Liver (tissue), 9 donors: ENCODE data around the gene OBP2A. TPM values are rescaled to one million over a fixed set of nuclear protein-coding genes. Genes with fewer than 3 reads are reported as not detected.

Experiments used
- DNase-seq: peaks from one replicate; pipeline ENCODE4 v3.0.0-alpha.2; 2017; ENCODE audit warnings: low spot score
- H3K27ac ChIP-seq, 2 donors: one replicate each; pipeline ENCODE4 v1.7.0; 2013; ENCODE audit warnings: inconsistent platforms in 2 of 2, low read length in 2 of 2, control low read depth in 1 of 2, low read depth in 1 of 2, mild to moderate bottlenecking in 1 of 2
- H3K27me3 ChIP-seq, 4 donors: one replicate each; pipeline versions ENCODE4 v1.6.1 to v1.7.0; 2013; ENCODE audit warnings: low read length in 3 of 4, inconsistent platforms in 1 of 4, mild to moderate bottlenecking in 1 of 4, moderate library complexity in 1 of 4; ENCODE audit not compliant: control insufficient read depth in 4 of 4, insufficient read depth in 4 of 4
- H3K36me3 ChIP-seq, 4 donors: one replicate each; pipeline versions ENCODE4 v1.6.1 to v1.7.0; 2013; ENCODE audit warnings: low read length in 3 of 4, mild to moderate bottlenecking in 3 of 4, low read depth in 1 of 4, moderate library complexity in 1 of 4; ENCODE audit not compliant: control insufficient read depth in 4 of 4, insufficient read depth in 3 of 4
- H3K4me1 ChIP-seq, 4 donors: one replicate each; pipeline versions ENCODE4 v1.6.1 to v1.7.0; 2013; ENCODE audit warnings: low read length in 3 of 4, mild to moderate bottlenecking in 3 of 4, moderate library complexity in 1 of 4; ENCODE audit not compliant: control insufficient read depth in 4 of 4, insufficient read depth in 4 of 4
- H3K4me3 ChIP-seq, 3 donors: one replicate each; pipeline versions ENCODE4 v1.6.1 to v1.7.0; 2013; ENCODE audit warnings: low read length in 3 of 3, control low read depth in 1 of 3, low read depth in 1 of 3, mild to moderate bottlenecking in 1 of 3
- H3K9ac ChIP-seq, 2 donors: one replicate each; pipeline ENCODE4 v1.7.0; 2013; ENCODE audit warnings: low read length in 2 of 2, mild to moderate bottlenecking in 2 of 2, moderate library complexity in 2 of 2, control low read depth in 1 of 2, low read depth in 1 of 2
- H3K9me3 ChIP-seq, 4 donors: one replicate each; pipeline versions ENCODE4 v1.6.1 to v1.7.0; 2013; ENCODE audit warnings: low read length in 3 of 4; ENCODE audit not compliant: control insufficient read depth in 4 of 4
- EGR1 ChIP-seq, 2 donors: IDR thresholded peaks; 2 replicates each; pipeline ENCODE4 v1.6.1; 2016 to 2018; ENCODE audit warnings: antibody characterized with exemption in 2 of 2, low read depth in 2 of 2
- FOXA1 ChIP-seq: IDR thresholded peaks from 2 replicates; pipeline ENCODE4 v1.6.1; 2016; ENCODE audit warnings: antibody characterized with exemption
- FOXA2 ChIP-seq: IDR thresholded peaks from 2 replicates; pipeline ENCODE4 v1.6.1; 2016; ENCODE audit warnings: antibody characterized with exemption
- GABPA ChIP-seq, 2 donors: IDR thresholded peaks in 1 of 2; conservative IDR thresholded peaks in 1 of 2; 2 replicates each; pipeline ENCODE4 v1.6.1; 2016; ENCODE audit warnings: antibody characterized with exemption in 2 of 2, mild to moderate bottlenecking in 1 of 2, moderate library complexity in 1 of 2
- HNF4A ChIP-seq, 2 donors: conservative IDR thresholded peaks; 2 replicates each; pipeline ENCODE4 v1.6.1; 2016; ENCODE audit warnings: antibody characterized with exemption in 2 of 2, mild to moderate bottlenecking in 2 of 2
- HNF4G ChIP-seq: IDR thresholded peaks from 2 replicates; pipeline ENCODE4 v1.6.1; 2016; ENCODE audit warnings: antibody characterized with exemption
- JUND ChIP-seq, 2 donors: IDR thresholded peaks; 2 replicates each; pipeline ENCODE4 v1.6.1; 2016; ENCODE audit warnings: antibody characterized with exemption in 2 of 2
- NR2F2 ChIP-seq: IDR thresholded peaks from 2 replicates; pipeline ENCODE4 v1.6.1; 2016; ENCODE audit warnings: antibody characterized with exemption
- RAD21 ChIP-seq, 2 donors: IDR thresholded peaks; 2 replicates each; pipeline ENCODE4 v1.6.1; 2016; ENCODE audit warnings: antibody characterized with exemption in 2 of 2, mild to moderate bottlenecking in 2 of 2
- RXRA ChIP-seq, 2 donors: IDR thresholded peaks; 2 replicates each; pipeline ENCODE4 v1.6.1; 2017 to 2018; ENCODE audit warnings: antibody characterized with exemption in 2 of 2, mild to moderate bottlenecking in 1 of 2
- SP1 ChIP-seq: IDR thresholded peaks from 2 replicates; pipeline ENCODE4 v1.6.1; 2018; ENCODE audit warnings: antibody characterized with exemption, mild to moderate bottlenecking
- TAF1 ChIP-seq: conservative IDR thresholded peaks from 2 replicates; pipeline ENCODE4 v1.6.1; 2016; ENCODE audit warnings: antibody characterized with exemption, mild to moderate bottlenecking
- YY1 ChIP-seq: IDR thresholded peaks from 2 replicates; pipeline ENCODE4 v1.6.1; 2016; ENCODE audit warnings: antibody characterized with exemption, mild to moderate bottlenecking
- WGBS: extraction: QIAGEN DNeasy Blood & Tissue Kit; methylation state at CpG from one replicate; pipeline ENCODE4 v1.1.7; 2013; 5-methylcytosine and 5-hydroxymethylcytosine counted together
- polyA plus RNA-seq, 2 donors: library from polyadenylated mRNA; stranded (reverse) in 1 of 2; unstranded in 1 of 2; fragments of 200-250 nt in 1 of 2; fragments of >200 nt in 1 of 2; fragmentation: Nextera tagmentation in 1 of 2; extraction: Ambion mirVana in 1 of 2; gene quantifications; one replicate each; pipeline versions ENCODE4 v1.2.1 to v1.2.3, GENCODE V29; 2013 to 2015
- total RNA-seq, 2 donors: library from RNA; depleted of rRNA; stranded (reverse); fragments of >200 nt; gene quantifications; one replicate each; pipeline ENCODE4 v1.2.3, GENCODE V29; 2014
- TF ChIP-seq, protein P1 (sequence below): IDR thresholded peaks from 2 replicates; pipeline ENCODE4 v1.6.1; 2016; ENCODE audit warnings: antibody characterized with exemption
- TF ChIP-seq, protein P2 (sequence below): IDR thresholded peaks from 2 replicates; pipeline ENCODE4 v1.6.1; 2016; ENCODE audit warnings: antibody characterized with exemption, mild to moderate bottlenecking
- TF ChIP-seq, protein P3 (sequence below): IDR thresholded peaks from 2 replicates; pipeline ENCODE4 v1.6.1; 2016; ENCODE audit warnings: antibody characterized with exemption
- TF ChIP-seq, protein P4 (sequence below): IDR thresholded peaks from 2 replicates; pipeline ENCODE4 v1.6.1; 2016; ENCODE audit warnings: antibody characterized with exemption
- TF ChIP-seq, protein P5 (sequence below): fragments of 150-350 bp; IDR thresholded peaks from 2 replicates; pipeline ENCODE4 v1.5.1; 2017; ENCODE audit warnings: improper control_type of control experiment, low read depth, low read length; ENCODE audit not compliant: missing input control
- donor health status: healthy.
- donor health status: healthy.
- donor health status: healthy.
- donor health status: healthy.
- donor health status: healthy.

The OBP2A gene
- total and polyA plus RNA-seq, 4 donors, result not detected

DNA sequence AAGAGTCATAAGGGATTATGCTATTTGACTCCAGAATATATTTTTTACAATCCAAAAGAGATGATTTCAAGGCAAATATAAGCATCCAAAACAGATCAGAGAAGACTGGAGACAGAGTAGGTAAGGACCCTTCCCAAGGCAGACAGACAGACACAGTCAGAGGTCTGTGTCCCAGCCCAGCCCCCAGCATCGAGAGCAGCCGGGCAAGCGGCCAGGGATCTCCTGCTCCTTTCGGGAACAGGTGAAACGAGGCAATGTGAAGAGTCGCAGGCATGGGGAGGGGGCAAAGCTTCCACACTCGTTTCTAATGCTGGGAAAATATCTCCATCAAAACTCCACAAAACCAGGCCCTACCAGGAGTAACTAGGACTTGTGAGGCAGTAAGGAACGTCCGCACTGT, 21.4 kb downstream of the OBP2A start:
- Histone ChIP-seq H3K9ac (no peak overlapping the region), H3K36me3 (no peaks in the 10 kb centered on the region), H3K4me3 (no peak overlapping the region), H3K4me1 (no peaks in the 10 kb centered on the region), H3K27me3 (peaks cover 0 to 10% (median 0%) of the 10 kb centered on the region in 4 donors), H3K9me3 (peaks cover 0 to under 1% (median 0%) of the 10 kb centered on the region in 4 donors), H3K27ac (no peak overlapping the region)
- WGBS, result 55% methylated on average over 9 of the region's 9 CpGs
- no peak for DNase-seq
- TF ChIP-seq, protein P1, sequence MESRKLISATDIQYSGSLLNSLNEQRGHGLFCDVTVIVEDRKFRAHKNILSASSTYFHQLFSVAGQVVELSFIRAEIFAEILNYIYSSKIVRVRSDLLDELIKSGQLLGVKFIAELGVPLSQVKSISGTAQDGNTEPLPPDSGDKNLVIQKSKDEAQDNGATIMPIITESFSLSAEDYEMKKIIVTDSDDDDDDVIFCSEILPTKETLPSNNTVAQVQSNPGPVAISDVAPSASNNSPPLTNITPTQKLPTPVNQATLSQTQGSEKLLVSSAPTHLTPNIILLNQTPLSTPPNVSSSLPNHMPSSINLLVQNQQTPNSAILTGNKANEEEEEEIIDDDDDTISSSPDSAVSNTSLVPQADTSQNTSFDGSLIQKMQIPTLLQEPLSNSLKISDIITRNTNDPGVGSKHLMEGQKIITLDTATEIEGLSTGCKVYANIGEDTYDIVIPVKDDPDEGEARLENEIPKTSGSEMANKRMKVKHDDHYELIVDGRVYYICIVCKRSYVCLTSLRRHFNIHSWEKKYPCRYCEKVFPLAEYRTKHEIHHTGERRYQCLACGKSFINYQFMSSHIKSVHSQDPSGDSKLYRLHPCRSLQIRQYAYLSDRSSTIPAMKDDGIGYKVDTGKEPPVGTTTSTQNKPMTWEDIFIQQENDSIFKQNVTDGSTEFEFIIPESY, result no peak
- TF ChIP-seq, protein P2, sequence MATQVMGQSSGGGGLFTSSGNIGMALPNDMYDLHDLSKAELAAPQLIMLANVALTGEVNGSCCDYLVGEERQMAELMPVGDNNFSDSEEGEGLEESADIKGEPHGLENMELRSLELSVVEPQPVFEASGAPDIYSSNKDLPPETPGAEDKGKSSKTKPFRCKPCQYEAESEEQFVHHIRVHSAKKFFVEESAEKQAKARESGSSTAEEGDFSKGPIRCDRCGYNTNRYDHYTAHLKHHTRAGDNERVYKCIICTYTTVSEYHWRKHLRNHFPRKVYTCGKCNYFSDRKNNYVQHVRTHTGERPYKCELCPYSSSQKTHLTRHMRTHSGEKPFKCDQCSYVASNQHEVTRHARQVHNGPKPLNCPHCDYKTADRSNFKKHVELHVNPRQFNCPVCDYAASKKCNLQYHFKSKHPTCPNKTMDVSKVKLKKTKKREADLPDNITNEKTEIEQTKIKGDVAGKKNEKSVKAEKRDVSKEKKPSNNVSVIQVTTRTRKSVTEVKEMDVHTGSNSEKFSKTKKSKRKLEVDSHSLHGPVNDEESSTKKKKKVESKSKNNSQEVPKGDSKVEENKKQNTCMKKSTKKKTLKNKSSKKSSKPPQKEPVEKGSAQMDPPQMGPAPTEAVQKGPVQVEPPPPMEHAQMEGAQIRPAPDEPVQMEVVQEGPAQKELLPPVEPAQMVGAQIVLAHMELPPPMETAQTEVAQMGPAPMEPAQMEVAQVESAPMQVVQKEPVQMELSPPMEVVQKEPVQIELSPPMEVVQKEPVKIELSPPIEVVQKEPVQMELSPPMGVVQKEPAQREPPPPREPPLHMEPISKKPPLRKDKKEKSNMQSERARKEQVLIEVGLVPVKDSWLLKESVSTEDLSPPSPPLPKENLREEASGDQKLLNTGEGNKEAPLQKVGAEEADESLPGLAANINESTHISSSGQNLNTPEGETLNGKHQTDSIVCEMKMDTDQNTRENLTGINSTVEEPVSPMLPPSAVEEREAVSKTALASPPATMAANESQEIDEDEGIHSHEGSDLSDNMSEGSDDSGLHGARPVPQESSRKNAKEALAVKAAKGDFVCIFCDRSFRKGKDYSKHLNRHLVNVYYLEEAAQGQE, result no peak
- TF ChIP-seq, protein P3, sequence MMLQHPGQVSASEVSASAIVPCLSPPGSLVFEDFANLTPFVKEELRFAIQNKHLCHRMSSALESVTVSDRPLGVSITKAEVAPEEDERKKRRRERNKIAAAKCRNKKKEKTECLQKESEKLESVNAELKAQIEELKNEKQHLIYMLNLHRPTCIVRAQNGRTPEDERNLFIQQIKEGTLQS, result no peak
- TF ChIP-seq YY1, result no peak
- TF ChIP-seq FOXA2, result no peak
- no peak for TF ChIP-seq HNF4A (conservative IDR thresholded peaks at IDR 0.05)

DNA sequence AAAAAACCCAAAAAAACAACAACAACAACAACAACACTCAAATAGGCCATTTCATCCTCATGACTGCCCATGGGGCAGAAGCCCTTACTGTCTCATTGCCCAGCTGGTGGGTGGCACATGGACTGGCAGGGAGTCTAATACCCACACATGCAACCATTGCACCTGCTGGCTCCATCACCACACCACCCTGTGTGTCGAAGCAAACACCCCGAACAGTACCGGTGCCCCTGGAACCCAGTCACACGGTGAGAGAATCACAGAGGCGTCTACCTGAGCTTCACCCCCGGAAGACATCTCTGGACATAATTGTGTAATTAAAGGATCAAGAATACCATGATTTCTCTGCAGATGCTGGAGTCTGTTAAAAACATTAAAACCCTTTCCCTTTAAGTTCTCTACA, 22.1 kb downstream of the OBP2A start:
- no peak for DNase-seq
- no peak for TF ChIP-seq RAD21 (IDR thresholded peaks at IDR 0.05)
- TF ChIP-seq SP1, result no peak
- no peak for TF ChIP-seq EGR1 (IDR thresholded peaks at IDR 0.05; ENCODE audit: low read depth in 2 of 2)
- no peak for TF ChIP-seq HNF4G
- TF ChIP-seq, protein P4, sequence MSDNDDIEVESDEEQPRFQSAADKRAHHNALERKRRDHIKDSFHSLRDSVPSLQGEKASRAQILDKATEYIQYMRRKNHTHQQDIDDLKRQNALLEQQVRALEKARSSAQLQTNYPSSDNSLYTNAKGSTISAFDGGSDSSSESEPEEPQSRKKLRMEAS, result no peak
- no peak for TF ChIP-seq YY1
- TF ChIP-seq FOXA1, result no peak
- TF ChIP-seq NR2F2, result no peak
- no peak for TF ChIP-seq HNF4A (conservative IDR thresholded peaks at IDR 0.05)
- TF ChIP-seq, protein P1, result no peak
- no peak for TF ChIP-seq JUND (IDR thresholded peaks at IDR 0.05)
- no peak for TF ChIP-seq FOXA2
- no peak for TF ChIP-seq GABPA (IDR thresholded peaks at IDR 0.05 in 1 of 2, conservative IDR thresholded peaks at IDR 0.05 in 1 of 2)
- TF ChIP-seq, protein P2, result no peak
- TF ChIP-seq, protein P3, result no peak
- no peak for TF ChIP-seq RXRA (IDR thresholded peaks at IDR 0.05)
- TF ChIP-seq, protein P5, sequence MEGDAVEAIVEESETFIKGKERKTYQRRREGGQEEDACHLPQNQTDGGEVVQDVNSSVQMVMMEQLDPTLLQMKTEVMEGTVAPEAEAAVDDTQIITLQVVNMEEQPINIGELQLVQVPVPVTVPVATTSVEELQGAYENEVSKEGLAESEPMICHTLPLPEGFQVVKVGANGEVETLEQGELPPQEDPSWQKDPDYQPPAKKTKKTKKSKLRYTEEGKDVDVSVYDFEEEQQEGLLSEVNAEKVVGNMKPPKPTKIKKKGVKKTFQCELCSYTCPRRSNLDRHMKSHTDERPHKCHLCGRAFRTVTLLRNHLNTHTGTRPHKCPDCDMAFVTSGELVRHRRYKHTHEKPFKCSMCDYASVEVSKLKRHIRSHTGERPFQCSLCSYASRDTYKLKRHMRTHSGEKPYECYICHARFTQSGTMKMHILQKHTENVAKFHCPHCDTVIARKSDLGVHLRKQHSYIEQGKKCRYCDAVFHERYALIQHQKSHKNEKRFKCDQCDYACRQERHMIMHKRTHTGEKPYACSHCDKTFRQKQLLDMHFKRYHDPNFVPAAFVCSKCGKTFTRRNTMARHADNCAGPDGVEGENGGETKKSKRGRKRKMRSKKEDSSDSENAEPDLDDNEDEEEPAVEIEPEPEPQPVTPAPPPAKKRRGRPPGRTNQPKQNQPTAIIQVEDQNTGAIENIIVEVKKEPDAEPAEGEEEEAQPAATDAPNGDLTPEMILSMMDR, result no peak
- no peak for TF ChIP-seq TAF1
- Histone ChIP-seq H3K4me3 (no peak overlapping the region), H3K27ac (no peak overlapping the region), H3K9me3 (no peaks in the 10 kb centered on the region), H3K4me1 (no peaks in the 10 kb centered on the region), H3K36me3 (no peaks in the 10 kb centered on the region), H3K9ac (no peak overlapping the region), H3K27me3 (peaks cover 0 to 11% (median 0%) of the 10 kb centered on the region in 4 donors)
- 85% methylated on average over 6 of the region's 6 CpGs for WGBS
